HG03196 (cell line): Measurements from ENCODE around the gene BACH2.
"Not testable (repeated sequence)": the region's sequence is repeated elsewhere in the genome, so short reads cannot be mapped to it uniquely, and the experiment has no call there.

ENCODE experiments used
- ATAC-seq: cut with Tn5 transposase; IDR thresholded peaks from one replicate; pipeline ENCODE4 v1.9.1; 2021; ENCODE audit not compliant: unreplicated experiment

The BACH2 gene

DNA sequence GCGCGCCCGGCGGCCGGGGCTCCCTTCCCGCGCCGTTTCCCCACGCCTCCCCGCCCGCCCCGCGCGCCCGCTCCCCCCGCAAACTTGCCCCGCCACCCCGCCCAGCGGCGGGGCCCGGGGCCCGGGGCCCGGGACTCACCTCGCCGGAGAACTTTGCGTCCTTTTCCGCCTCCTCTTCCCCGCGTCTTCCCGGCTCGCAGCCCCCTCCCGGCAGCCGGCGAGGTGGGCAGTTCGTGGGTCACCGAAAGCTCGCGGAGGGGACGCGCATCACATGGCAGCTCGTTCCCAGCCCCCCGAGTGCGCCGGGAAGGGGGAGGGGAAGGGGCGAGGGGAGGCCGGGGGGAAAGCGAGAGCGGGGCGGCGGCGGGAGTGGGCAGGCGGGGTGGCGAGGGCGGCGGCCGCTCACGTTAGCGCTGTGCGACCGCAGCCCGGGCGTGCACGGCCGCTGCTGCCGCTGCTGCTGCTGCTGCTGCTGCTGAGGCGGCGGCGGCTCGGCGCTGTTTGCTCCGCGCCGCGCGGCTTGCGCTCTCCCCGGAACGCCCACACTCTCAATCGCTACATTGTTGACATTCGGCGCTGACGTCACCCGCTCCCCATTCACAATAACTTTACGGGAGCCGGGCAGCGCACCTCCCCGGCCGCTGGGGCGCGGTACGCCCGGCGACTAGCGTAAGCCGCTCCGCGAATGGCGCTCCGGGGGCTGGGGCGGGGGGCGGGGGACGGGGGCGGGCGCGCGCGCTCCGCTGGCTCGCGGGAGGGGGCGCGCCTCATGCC, at the start of gene BACH2:
Gene BACH2 (minus strand): TSS at position 503 of the 774 bp plus-strand sequence. CDS start 287,999 bp downstream, outside the sequence.
- peak; percentile 66 for ATAC-seq

DNA sequence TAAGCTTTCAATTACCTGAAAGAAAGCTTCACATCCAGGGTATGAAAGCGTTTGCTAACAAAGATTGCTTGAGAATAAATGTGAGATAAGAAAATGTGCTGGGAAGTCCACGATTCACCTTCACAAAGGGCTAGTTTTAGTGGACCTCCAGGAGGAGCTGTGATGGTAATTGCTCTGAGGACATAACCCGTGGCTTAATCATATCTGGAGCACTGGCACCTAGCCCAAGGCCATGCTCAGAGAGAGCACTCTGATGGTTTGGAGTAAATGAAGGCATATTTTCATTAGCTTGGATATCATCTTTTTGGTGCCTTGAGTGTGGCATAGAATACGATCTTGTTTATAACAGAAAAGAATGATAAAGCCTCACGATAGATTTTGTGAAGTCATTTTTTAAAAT, 46.9 kb upstream of the BACH2 start:
- no peak for ATAC-seq

DNA sequence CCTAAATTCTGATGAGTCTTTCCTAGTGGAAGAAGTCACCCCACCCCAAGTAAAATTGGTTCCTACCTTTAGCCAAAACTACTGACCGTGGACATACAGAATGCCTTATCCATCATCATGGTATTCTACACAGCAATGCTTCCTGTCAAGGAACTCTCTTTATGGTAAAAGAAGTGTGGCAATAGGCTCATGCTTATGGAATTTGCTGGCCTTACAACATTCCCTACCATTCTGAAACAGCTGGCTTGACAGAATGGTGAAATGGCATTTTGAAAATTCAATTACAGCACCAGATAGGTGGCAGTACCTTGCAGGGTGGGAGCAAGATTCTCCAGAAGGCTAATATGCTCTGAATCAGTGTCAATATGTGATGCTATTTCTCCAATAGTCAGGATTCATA, 41.8 kb upstream of the BACH2 start:
- no peak for ATAC-seq

DNA sequence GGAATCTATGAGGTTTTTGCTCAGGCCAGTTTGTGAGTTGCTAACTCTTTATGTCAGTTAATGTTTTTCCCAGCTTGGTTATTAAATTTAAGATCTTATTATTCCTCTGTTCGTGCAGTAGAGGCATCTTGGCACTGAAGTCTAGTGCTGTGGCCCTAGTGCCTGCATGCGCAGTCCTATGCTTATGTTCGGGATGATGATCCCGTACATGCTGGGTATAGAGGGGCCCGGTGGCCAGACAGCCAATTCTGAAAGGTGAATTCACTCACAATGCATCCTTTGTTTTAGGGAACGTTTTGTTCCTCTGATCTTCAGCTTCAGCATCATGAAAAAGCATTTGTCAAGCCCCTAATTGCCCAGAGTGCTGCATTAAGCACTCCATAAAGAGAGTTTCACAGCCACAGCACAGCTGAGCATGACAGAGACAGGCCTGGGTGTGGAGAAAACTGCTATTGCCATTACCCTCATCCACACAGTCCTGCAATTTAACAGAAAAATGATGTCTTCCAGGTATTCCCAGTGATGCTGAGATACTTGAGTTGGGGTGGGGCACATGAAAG, 39.8 kb upstream of the BACH2 start:
- ATAC-seq = no peak

DNA sequence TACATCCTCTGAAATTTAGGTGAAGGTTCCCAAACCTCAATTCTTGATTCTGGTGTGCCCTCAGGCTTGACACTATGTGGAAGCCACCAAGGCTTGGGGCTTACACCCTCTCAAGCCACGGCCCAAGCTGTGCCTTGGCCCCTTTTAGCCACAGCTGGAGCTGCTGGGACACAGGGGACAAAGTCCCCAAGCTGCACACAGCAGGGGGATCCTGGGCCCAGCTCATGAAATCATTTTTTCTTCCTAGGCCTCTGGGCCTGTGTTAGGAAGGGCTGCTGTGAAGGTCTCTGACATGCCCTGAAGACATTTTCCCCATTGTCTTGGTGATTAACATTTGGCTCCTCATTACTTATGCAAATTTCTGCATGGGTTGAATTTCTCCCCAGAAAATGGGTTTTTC, 37.3 kb upstream of the BACH2 start:
- no peak for ATAC-seq

DNA sequence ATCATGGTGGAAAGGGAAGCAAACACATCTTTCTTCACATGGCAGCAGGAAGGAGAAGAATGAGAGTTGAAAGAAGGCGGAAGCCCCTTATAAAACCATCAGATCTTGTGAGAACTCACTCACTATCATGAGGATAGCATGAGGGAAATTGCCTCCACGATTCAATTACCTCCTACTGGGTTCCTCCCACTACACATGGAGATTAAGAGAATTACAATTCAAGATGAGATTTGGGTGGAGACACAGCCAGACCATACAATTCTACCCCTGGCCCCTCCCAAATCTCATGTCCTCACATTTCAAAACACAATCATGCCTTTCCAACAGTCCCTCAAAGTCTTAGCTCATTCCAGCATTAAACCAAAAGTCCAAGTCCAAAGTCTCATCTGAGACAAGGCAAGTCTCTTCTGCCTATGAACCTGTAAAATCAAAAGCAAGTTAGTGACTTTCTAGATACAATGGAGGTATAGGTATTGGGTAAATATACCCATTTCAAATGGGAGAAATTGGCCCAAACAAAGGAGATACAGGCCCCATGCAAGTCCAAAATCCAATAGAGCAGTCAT, 36.4 kb upstream of the BACH2 start:
- not testable (repeated sequence) for ATAC-seq

DNA sequence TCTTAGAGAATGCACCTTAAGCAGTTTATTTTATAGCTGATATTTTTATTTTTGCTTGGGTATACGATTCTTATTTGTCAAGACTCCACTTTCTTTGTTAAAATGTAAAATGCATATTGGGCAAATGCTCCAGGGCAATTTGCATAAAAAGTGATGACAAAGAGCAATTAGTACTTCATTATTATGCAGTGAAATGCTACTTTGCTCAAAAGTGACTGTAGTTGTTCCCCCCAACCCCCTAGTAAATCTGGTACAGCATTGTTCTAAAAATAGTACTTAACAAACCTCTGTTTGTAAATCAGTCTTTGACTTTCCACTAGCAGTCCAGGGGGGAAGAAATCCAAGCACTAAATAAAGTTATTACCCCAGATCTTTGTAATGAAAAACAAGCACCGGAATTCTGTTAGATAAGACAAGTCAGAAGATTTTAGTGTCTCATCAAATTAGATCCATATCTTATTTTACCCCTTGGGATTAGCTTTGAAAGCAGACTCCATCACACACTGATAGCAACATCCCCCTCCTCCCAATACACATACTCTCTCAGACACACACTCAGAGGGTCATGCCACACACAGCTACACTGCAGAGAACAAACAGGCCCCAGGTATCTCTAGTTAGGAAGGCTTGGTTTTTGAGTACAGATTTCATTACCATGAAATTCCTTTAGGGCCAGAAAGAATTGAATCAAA, 32.9 kb upstream of the BACH2 start:
- no peak for ATAC-seq

DNA sequence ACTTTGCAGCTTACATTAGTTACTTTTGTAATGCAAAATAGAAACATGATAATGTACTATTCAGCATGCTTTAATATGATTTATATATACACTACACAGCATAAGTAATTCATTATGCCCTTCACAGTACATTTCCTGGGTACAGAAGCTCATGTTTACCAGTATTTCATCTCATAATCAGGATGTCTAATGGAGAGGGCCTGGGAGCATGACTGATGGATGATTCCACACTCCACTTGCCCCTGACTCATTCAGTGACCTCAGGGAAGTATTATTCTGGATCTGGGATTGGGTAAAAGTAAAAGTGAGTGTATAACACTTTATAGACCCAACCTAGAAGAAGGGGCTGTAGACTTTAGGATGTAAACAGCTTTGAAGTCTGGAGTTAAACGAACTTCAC, 31.4 kb upstream of the BACH2 start:
- no peak for ATAC-seq

DNA sequence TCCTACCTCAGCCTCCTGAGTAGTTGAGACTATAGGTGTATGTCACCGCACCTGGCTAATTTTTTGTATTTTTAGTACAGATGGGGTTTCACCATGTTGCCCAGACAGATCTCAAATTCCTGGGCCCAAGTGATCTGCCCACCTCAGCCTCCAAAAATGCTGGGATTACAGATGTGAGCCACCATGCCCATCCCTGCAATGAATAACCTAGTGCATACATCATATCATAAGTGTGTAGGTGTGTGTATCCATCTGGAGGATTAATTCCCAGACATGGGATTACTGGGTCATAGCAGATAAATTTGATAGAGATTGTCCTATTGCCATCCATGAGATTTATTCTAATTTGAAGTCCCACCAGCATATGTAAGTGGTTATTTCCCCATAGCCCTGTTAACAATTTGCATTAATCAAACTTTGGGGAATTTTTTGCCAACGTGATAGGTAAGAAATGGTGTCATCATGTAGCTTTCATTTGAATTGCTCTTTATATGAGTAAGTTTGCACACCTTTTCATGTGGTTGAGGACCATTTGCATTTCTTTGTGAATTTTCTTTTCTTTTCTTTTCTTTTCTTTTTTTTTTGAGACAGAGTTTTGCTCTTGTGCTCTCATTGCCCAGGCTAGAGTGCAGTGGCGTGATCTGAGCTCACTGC, 29.9 kb upstream of the BACH2 start:
- ATAC-seq = no peak

DNA sequence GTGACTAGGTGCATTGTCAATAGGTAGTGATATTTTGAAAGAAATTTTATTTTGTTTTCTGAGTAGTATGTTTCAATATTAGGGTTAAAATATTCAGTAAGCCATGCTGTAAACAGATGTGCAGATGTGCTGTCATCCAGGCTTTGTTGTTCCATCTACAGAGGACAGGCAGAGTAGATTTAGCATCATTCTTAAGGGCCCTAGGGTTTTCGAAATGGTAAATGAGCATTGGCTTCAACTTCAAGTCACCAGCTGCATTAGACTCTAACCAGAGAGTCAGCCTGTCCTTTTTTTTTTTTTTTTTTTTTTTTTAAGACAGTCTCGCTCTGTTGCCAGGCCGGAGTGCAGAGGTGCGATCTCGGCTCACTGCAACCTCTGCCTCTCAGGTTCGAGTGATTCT, 27.1 kb upstream of the BACH2 start:
- no peak for ATAC-seq

DNA sequence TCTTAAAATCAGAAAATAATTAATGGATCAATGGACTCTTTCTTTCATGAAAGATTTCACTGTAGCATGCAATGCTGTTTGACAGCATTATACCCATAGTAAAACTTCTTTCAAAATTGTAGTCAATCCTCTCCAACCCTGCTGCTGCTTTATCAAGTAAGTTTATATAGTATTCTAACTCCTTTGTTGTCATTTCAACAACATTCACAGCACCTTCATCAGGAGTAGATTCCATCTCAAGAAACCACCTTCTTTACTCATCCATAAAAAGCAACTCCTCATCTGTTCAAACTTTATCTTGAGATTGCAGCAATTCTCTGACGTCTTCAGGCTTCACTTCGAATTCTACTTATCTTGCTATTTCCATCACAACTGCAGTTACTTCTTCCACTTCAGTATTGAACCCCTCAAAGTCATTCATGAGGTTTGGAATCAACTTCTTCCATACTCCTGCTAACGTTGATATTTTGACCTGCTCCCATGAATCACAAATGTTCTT, 26.4 kb upstream of the BACH2 start:
- ATAC-seq = no peak

DNA sequence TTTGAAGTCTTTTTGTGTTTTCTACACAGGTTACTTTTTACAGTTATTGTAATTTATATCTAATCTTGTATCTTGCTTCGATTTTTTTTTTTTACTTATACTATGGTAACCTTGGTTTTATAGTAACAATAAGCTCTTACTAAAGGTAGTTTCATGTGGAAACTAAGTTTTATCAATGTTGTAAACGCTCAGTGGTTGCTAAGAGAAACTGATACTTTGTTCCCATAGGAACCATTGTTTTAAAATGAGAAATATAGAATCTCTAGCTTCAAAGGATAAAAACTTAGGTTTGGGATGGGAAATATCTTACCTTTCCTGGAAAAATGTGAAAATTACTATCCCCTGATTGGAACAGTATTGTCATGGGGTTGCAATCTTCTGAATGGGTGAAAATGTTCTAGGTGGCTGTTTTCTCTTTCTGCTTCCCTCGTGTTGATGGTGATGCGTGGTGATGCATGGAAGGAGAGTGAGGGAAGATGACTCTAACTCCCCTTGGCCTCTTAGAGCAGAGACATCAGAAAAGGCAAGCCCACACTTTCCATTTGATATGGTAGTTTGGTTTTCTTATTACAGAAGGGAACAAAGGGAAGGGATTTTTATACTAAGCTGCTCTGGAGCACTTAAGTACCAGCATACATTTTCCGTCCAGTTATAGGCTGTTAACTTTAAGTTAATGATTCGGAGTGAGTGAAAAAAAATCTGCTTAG, 23.5 kb upstream of the BACH2 start:
- no peak for ATAC-seq

DNA sequence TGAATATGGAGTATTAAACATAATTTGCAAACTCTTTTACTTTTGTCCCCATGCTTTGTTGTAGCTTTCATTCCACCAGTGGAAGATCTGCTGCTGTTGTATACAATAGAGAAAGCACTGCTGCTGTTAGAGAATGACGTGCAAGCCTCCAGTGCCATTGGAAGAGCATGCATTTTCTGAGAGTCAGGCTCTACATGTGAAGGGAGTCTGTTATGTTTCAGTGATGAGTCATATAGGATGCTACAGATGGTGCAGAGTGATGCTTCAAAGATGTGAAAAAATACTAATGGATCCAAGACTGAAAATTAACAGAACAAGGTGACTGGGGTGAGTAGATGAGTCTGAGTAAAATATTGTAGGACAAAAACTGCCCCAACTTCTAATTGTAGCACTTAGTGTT, 22.4 kb upstream of the BACH2 start:
- ATAC-seq = no peak

DNA sequence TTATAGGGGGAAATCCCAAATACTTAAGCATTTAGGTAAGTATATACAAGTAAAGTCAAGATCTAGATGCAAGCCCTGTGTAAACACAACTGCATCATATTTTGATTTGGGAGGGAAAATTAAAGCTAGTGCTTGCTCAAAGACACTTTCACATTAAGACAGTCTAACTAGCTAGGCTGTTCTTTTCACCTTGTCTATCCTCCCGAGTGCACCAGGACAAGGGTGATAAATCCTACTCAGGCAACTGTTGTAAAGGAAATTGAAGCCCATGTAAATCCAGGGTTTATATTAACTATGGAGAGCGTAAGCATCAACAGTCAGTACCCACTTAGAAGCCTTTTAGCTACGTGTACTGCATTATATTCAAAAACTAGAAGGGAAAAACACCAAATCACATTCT, 19.3 kb upstream of the BACH2 start:
- ATAC-seq = no peak

DNA sequence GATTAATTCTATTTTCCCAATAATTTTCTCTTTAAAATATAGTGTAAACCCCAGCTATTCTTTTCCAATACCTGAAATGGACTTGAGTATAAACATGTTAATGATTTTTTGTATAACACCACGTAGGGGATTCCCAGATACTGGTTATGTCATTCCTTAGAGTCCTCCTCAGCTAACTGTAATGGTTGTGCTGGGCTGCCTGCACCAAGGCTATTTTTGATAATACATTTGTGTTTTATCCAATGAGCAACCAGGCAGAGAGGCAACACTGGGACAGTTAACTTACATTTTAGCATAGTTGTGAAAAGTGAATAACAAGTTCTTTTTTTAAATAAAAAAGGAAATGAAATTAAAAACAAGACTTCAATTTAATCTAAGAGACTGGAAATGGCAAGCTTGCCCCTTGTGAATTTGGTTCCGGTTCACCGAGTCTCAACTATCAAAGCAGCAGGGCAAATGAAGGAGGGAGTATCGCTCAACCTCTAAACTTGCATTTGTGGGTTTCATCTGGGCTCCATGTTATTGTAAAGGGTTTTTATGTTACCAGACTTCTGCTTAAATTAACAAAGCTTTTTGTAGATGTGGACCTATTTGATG, 18.8 kb upstream of the BACH2 start:
- ATAC-seq = no peak

DNA sequence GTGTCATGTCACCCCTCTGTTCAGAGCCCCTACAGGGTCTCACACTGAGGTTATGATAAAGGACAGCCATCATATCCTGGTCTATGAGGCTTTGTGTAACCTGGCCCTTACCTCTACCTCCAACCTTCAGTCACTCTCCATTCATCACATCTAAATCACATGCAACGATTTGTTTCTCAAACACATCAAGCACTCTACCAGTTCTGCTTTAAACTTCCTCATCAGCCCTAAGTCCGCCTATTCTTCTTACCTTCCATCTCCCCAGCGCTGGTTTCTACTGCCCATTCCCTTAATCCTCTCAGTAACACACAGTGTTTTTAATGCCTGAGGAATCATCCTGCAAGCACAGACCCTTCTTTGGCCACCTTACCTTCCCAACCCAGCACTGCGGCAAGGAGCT, 17.9 kb upstream of the BACH2 start:
- ATAC-seq = no peak

DNA sequence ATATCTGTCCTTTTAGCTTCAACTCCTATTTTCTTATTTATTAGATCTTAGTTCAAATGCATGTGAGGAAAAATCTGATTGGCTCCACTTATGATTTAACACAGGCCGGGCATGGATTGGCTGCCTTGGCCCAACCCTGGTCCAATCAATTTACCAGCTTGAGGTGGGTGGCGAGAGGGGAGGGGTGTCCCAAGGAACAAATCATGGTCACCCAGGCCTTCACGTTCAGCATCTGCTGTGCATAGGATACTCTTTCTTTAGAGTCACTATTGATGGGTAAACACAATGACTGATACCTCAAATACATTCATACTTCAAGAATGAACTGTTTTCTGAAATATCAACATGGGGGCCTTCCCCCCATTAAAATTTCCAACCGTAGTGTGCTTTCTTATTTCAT, 14.9 kb upstream of the BACH2 start:
- no peak for ATAC-seq

DNA sequence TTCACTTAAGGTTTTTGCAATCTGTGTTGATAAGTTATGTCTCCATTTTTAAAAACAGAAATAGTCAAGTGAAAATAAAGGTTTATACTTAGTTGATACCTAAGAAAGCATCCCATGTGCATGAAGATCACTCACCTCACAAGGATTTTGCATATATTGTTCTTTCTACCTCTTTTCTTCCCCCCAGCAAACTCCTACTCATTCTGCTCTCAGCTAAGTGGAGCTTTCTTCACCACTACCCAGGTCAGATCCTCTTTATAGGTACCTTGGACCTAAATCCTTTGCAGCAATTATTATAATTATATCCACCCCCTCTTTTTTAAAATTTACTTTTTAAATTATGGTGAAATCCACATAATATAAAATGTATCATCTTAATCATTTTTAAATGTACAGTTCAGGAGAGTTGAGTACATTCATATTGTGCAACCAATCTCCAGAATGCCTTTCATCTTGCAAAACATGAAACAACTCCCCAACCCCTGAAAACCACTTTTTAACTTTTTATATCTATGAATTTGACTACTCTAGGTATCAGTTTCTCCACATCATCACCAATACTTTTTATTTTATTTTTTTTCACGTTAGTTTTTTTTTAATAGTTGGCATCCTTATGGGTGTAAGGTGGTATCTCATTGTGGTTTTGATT, 9.3 kb upstream of the BACH2 start:
- no peak for ATAC-seq

DNA sequence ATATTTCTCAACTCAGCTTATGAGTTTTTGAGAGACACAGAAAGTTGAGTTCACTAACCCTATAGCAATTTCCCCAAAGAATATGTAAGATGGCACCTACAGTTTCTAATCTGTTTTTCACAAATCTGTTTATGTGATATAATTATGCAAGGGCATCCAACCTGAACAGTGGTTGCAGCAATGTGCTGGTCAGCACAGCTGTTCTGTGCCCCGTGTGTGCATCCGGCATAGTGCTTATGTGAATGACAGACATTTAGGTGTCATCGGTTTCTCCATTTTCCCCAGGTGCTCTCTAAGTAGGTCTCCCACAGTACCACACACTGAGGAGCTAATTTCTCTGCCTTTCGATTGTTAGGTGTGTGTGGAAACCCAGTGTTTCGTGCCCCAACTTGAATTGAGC, 7.7 kb upstream of the BACH2 start:
- ATAC-seq = peak; percentile 68

DNA sequence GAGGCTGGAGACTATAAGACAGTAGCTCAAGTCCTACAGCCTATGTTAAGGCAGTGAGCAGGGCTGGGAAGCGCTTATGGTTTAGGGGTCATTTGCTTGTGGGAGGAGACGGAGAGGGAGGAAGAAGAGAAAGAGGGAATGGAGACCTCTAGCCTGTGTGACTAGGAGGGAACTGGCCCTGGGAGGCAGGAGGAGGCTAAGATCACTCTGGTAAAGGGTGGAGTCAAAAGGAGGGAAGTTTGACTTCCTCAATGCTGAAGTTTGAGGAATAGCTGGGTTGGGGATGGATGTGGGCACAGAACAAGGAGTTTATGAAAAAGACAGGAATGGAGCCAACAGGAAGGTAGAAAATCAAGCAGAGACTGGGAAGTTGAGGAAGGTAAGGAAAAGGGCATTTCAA, 6.4 kb upstream of the BACH2 start:
- ATAC-seq = no peak
